Measurements from ENCODE around the gene SYT9. TPM values are rescaled to one million over a fixed set of nuclear protein-coding genes. Genes with fewer than 3 reads are reported as not detected.

Gene SYT9
- total and polyA plus RNA-seq, 2 donors (not counting 3 experiments of a cell fraction or from before 2014, with no cell fraction given), result 0.23 TPM; not detected in 1

DNA sequence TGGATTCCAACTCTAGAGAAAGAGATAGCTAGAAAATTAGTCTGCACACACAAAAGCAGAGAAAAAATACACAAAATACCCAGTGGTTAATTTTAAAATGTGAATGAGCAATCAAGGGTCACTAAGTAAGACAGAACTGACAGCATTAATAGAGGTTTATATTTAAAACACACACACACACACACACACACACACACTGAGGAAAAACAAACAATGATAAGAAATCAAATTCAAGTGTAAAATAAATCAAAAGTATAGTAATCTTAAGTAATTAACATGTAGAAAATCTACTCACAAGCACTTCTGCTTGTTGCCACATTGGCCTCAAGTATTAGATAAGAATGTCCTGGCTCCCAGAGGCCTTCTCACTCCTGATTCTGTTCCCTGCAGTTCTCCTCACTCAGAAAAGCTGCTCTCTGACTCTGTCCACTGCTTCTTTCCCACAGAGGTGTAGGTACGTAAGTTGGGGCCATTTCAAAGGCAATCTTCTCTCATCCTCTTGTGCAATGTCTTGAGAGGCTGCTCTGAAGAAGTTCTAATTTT, 200.3 kb downstream of the SYT9 start:
- Histone ChIP-seq H3K79me2 (ENCODE audit: control insufficient read depth, insufficient read depth, low read length) (no peaks in the 10 kb centered on the region), H3K9ac (replicated peaks; ENCODE audit: extremely low read depth, insufficient read depth, low read length) (no peak overlapping the region), H2AFZ (ENCODE audit: low read depth, low read length) (no peak overlapping the region), H3K9me3 (replicated peaks; ENCODE audit: control insufficient read depth, insufficient read depth, low read length) (no peaks in the 10 kb centered on the region), H3K27ac (ENCODE audit: insufficient read depth, low read depth, low read length) (no peak overlapping the region), H4K20me1 (replicated peaks; ENCODE audit: control insufficient read depth, extremely low read depth, insufficient read depth, low read length) (no peaks in the 10 kb centered on the region), H3K27me3 (ENCODE audit: control insufficient read depth in 2 of 2, insufficient read depth in 2 of 2, low read length in 2 of 2) (peaks cover 0 to 2% of the 10 kb centered on the region in 2 experiments), H3K36me3 (ENCODE audit: control insufficient read depth in 2 of 2, extremely low read depth in 1 of 2, insufficient read depth in 2 of 2, low read length in 2 of 2) (no peaks in the 10 kb centered on the region), H3K4me2 (ENCODE audit: insufficient read depth, low read length) (no peak overlapping the region), H3K4me1 (ENCODE audit: control insufficient read depth, extremely low read depth, insufficient read depth, low read length) (no peaks in the 10 kb centered on the region), H3K4me3 (replicated peaks in 1 of 3; ENCODE audit: insufficient read depth in 1 of 3, low read depth in 1 of 3, low read length in 3 of 3) (no peak overlapping the region), H3K9me1 (replicated peaks; ENCODE audit: control insufficient read depth, extremely low read depth, insufficient read depth, low read length) (no peaks in the 10 kb centered on the region)
- no peak for TF ChIP-seq POLR2AphosphoS5 (IDR thresholded peaks at IDR 0.05; ENCODE audit: insufficient read depth, low read depth, low read length)
- no peak for TF ChIP-seq GATA2 (IDR thresholded peaks at IDR 0.05; ENCODE audit: insufficient read depth, insufficient read length, low read depth, low read length)
- no peak for TF ChIP-seq JUN (IDR thresholded peaks at IDR 0.05; ENCODE audit: borderline replicate concordance, insufficient read depth, insufficient read length, low read depth)
- no peak for TF ChIP-seq POLR2A (IDR thresholded peaks at IDR 0.05; ENCODE audit: low read depth, low read length)
- TF ChIP-seq MYC (IDR thresholded peaks at IDR 0.05; ENCODE audit: low read depth, low read length), result no peak
- TF ChIP-seq FOS (IDR thresholded peaks at IDR 0.05; ENCODE audit: borderline replicate concordance, insufficient read depth, low read length), result no peak
- TF ChIP-seq, protein P1, sequence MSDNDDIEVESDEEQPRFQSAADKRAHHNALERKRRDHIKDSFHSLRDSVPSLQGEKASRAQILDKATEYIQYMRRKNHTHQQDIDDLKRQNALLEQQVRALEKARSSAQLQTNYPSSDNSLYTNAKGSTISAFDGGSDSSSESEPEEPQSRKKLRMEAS (IDR thresholded peaks at IDR 0.05; ENCODE audit: insufficient read depth, insufficient read length), result no peak
- no peak for TF ChIP-seq EZH2 (IDR thresholded peaks at IDR 0.05; ENCODE audit: borderline replicate concordance, low read depth, low read length, severe bottlenecking)
- TF ChIP-seq, protein P2, sequence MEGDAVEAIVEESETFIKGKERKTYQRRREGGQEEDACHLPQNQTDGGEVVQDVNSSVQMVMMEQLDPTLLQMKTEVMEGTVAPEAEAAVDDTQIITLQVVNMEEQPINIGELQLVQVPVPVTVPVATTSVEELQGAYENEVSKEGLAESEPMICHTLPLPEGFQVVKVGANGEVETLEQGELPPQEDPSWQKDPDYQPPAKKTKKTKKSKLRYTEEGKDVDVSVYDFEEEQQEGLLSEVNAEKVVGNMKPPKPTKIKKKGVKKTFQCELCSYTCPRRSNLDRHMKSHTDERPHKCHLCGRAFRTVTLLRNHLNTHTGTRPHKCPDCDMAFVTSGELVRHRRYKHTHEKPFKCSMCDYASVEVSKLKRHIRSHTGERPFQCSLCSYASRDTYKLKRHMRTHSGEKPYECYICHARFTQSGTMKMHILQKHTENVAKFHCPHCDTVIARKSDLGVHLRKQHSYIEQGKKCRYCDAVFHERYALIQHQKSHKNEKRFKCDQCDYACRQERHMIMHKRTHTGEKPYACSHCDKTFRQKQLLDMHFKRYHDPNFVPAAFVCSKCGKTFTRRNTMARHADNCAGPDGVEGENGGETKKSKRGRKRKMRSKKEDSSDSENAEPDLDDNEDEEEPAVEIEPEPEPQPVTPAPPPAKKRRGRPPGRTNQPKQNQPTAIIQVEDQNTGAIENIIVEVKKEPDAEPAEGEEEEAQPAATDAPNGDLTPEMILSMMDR (IDR thresholded peaks at IDR 0.05; ENCODE audit: extremely low read depth in 1 of 2, insufficient read depth in 1 of 2, low read depth in 1 of 2, low read length in 2 of 2), result no peak
- ChIA-PET POLR2A (no interaction called here), CTCF (interaction anchor here (2.1 kb wide), 1 partner anchor 10 kb away, joined by 9 read pairs; no protein-coding TSS in a partner anchor)
- DNase-seq (ENCODE audit: low read depth, low spot score) (no peak), FAIRE-seq (no peak)
- no TSS peak for BruUV-seq (replicated peaks)
- dilution Hi-C loops (cut with MboI; ENCODE audit: extremely low pct_ligation_motif_present, low sequenced_read_pairs), result no loop called here
- intact Hi-C loops (cut with micrococcal nuclease), result no loop called here

Measured in endothelial cell of umbilical vein (primary cell).